HL-60 (cell line): ENCODE measurements around the gene HPN.

Experiments used
- DNase-seq, 2 experiments: peaks; one replicate each; pipeline ENCODE4 v3.0.0-alpha.2; 2010 to 2020; ENCODE audit warnings: low read depth in 1 of 2, low spot score in 1 of 2
- H3K27ac ChIP-seq: fragments of 250-450 bp; sonication (Bioruptor Pico); replicated peaks from 2 replicates; pipeline ENCODE4 v1.5.1; 2020; ENCODE audit warnings: mild to moderate bottlenecking, moderate library complexity
- H3K27me3 ChIP-seq: fragments of 250-450 bp; sonication (Bioruptor Pico); 2 replicates; pipeline ENCODE4 v1.5.1; 2021; ENCODE audit warnings: mild to moderate bottlenecking, moderate library complexity; ENCODE audit not compliant: insufficient read depth, poor library complexity, severe bottlenecking
- H3K4me3 ChIP-seq: replicated peaks from 2 replicates; pipeline ENCODE4 v1.5.1; 2011; ENCODE audit warnings: mild to moderate bottlenecking, control low read depth, low read length; ENCODE audit not compliant: insufficient read depth
- CTCF ChIP-seq: IDR thresholded peaks from one replicate; pipeline ENCODE4 v1.5.1; 2011; ENCODE audit warnings: low read length, control low read depth, inconsistent platforms; ENCODE audit not compliant: insufficient read depth
- GABPA ChIP-seq: IDR thresholded peaks from 2 replicates; pipeline ENCODE4 v1.6.1; 2012; ENCODE audit warnings: low read depth
- POLR2AphosphoS5 ChIP-seq: IDR thresholded peaks from 2 replicates; pipeline ENCODE4 v1.6.1; 2012; ENCODE audit warnings: low read depth
- REST ChIP-seq: IDR thresholded peaks from 2 replicates; pipeline ENCODE4 v1.6.1; 2012; ENCODE audit warnings: low read depth; ENCODE audit not compliant: insufficient replicate concordance
- SPI1 ChIP-seq: IDR thresholded peaks from 2 replicates; pipeline ENCODE4 v1.6.1; 2012; ENCODE audit warnings: low read depth, mild to moderate bottlenecking, borderline replicate concordance

Gene HPN

GRCh38 chr19:35015954-35016351 is 25.6 kb upstream of the HPN start:
- TF ChIP-seq CTCF (no peak), POLR2AphosphoS5 (no peak), REST (no peak), SPI1 (no peak), GABPA (no peak)
- DNase-seq = no peak
- no peaks in the 10 kb centered on the region for H3K27me3 ChIP-seq
- H3K27ac ChIP-seq = no peak overlapping the region
- no peak overlapping the region for H3K4me3 ChIP-seq

GRCh38 chr19:35017507-35017906 is 24.0 kb upstream of the HPN start:
- no peak for DNase-seq
- Histone ChIP-seq H3K27me3 (no peaks in the 10 kb centered on the region), H3K4me3 (no peak overlapping the region), H3K27ac (no peak overlapping the region)
- no peak for TF ChIP-seq CTCF

- no peak for DNase-seq
- Histone ChIP-seq H3K27me3 (no peaks in the 10 kb centered on the region), H3K4me3 (no peak overlapping the region), H3K27ac (no peak overlapping the region)
- TF ChIP-seq CTCF = no peak
- no peak for TF ChIP-seq SPI1
Observed at GRCh38 chr19:35018379-35018778, 23.1 kb upstream of the HPN start.

- TF ChIP-seq REST (no peak), SPI1 (no peak), GABPA (no peak), POLR2AphosphoS5 (no peak), CTCF (no peak)
- no peak for DNase-seq
- H3K27ac ChIP-seq = no peak overlapping the region
Observed at GRCh38 chr19:35019144-35019543, 22.4 kb upstream of the HPN start.

More at GRCh38 chr19:35019144-35019543, 22.4 kb upstream of the HPN start:
- no peaks in the 10 kb centered on the region for H3K27me3 ChIP-seq
- H3K4me3 ChIP-seq = no peak overlapping the region
